ENCODE measurements around the gene FAM240B. TPM values are rescaled to one million over a fixed set of nuclear protein-coding genes. Genes with fewer than 3 reads are reported as not detected.

Gene FAM240B
- not detected in 2 replicates for total RNA-seq

DNA sequence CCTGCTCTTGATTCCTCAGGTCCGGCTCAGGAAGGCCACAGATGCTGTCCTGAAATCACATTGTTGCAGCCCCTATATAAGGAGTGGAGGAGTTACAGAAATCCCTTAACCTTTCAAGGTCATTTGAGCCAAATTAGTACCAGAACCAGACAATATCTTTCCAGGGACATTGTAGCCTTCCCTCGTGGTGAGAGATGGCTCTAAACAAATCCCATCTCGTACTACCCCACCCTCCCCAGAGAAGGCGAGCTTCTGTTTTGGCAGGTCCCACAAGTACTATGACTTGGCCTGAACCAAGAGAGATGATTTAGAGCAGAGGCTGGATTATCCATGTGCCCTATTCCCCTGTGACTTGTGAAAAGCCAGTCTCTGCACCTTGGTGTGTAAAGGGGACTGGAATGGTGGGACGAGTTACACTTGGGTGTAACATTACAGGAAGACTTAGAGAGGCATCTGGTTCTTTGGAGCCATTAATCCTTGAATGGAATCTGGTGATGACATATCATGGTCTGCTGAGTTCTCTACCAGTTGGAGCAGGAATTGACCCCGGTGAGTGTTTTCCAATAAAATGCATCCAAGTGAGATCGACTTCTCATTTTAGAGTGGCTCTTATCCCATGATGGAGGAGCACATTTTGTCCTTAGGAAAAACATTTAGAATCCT, at the start of gene FAM240B:
Gene FAM240B, minus strand, starts transcription at position 51 of the 663 bp plus-strand sequence. CDS start 16,134 bp downstream, outside the sequence.

Other genes starting within 250 kb of the FAM240B start
- 0.75 and 1.1 TPM in 2 replicates for gene ANKRD18A, start 99.5 kb downstream of the FAM240B start, total RNA-seq

All from endothelial cell of coronary artery (primary cell).